Heart left ventricle (tissue), 16 donors: Measurements from ENCODE around the gene LRRC27. TPM values are rescaled to one million over a fixed set of nuclear protein-coding genes. Genes with fewer than 3 reads are reported as not detected.

ENCODE experiments used
- ATAC-seq, 4 donors: fragments of 200-7000 bp; cut with Tn5 transposase; one replicate each; pipeline ENCODE4 v1.9.1; 2020 to 2022; ENCODE audit warnings: moderate library complexity in 4 of 4, mild to moderate bottlenecking in 3 of 4, moderate number of reproducible peaks in 1 of 4
- DNase-seq, 5 donors: peaks; one replicate each; pipeline ENCODE4 v3.0.0-alpha.2; 2020
- H3K27ac ChIP-seq, 12 donors: fragments of 200-600 bp; sonication (generic) in 4 of 12; one replicate each; pipeline versions ENCODE4 v1.5.0 to v1.8.0; 2016 to 2022; ENCODE audit warnings: mild to moderate bottlenecking in 2 of 12
- H3K27me3 ChIP-seq, 9 donors: fragments of 200-600 bp; sonication (generic) in 2 of 9; one replicate each; pipeline versions ENCODE4 v1.5.1 to v1.8.0; 2016 to 2022; ENCODE audit warnings: mild to moderate bottlenecking in 3 of 9
- H3K36me3 ChIP-seq, 9 donors: fragments of 200-600 bp; sonication (generic) in 2 of 9; one replicate each; pipeline versions ENCODE4 v1.5.0 to v1.8.0; 2018 to 2022; ENCODE audit warnings: mild to moderate bottlenecking in 2 of 9
- H3K4me1 ChIP-seq, 12 donors: fragments of 200-600 bp; sonication (generic) in 4 of 12; one replicate each; pipeline versions ENCODE4 v1.5.0 to v1.8.0; 2016 to 2022; ENCODE audit warnings: mild to moderate bottlenecking in 3 of 12
- H3K4me3 ChIP-seq, 12 donors: fragments of 200-600 bp; sonication (generic) in 4 of 12; one replicate each; pipeline versions ENCODE4 v1.5.0 to v1.8.0; 2017 to 2022; ENCODE audit warnings: mild to moderate bottlenecking in 9 of 12, moderate library complexity in 4 of 12
- H3K9me3 ChIP-seq, 12 donors: fragments of 200-600 bp; sonication (generic) in 4 of 12; one replicate each; pipeline versions ENCODE4 v1.5.0 to v1.8.0; 2016 to 2022; ENCODE audit warnings: mild to moderate bottlenecking in 1 of 12
- POLR2A ChIP-seq, 2 donors: fragments of 450-650 bp; IDR thresholded peaks; one replicate each; pipeline ENCODE4 v1.6.1; 2017; ENCODE audit warnings: antibody characterized with exemption in 2 of 2, mild to moderate bottlenecking in 2 of 2, moderate library complexity in 2 of 2
- WGBS, 4 donors: extraction: QIAGEN DNeasy Blood & Tissue Kit in 2 of 4; methylation state at CpG; one replicate each; pipeline versions ENCODE4 v1.1.5 to v1.1.7; 2013 to 2018; 5-methylcytosine and 5-hydroxymethylcytosine counted together
- intact Hi-C, 10 donors: fragments of 100-400 bp; cut with DNase I; formaldehyde crosslinking; loops; one replicate each; pipeline versions ENCODE4 v1.11.1 to v1.14.2; 2022
- polyA plus RNA-seq, 2 donors: library from polyadenylated mRNA; stranded (reverse); fragments of 200-250 nt; gene quantifications; one replicate each; pipeline ENCODE4 v1.2.3, GENCODE V29; 2013
- total RNA-seq, 9 donors: library from RNA; depleted of rRNA in 2 of 9; stranded (reverse); fragments of >200 nt in 2 of 9; fragmentation: NEBNext Ultra II Directional in 3 of 9; extraction: Animal tissue kit (Norgen Biotek cat#: 25700) in 3 of 9; gene quantifications; one replicate each; pipeline versions ENCODE4 v1.1.0 to v1.2.4, GENCODE V29; 2016 to 2023
- TF ChIP-seq, protein P1 (sequence below), 12 donors: fragments of 200-600 bp; sonication (generic) in 4 of 12; IDR thresholded peaks; one replicate each; pipeline versions ENCODE4 v1.5.0 to v1.8.0; 2018 to 2022; ENCODE audit warnings: antibody characterized with exemption in 12 of 12, mild to moderate bottlenecking in 5 of 12
- donor health status: ischemic (EF 13 %, LVEDD 7.1; RV severe dilation, severe dysfunction).
- donor health status: healthy with polysubstance abuse.
- donor health status: DM: no; HTN: yes; CAD: no.
- donor health status: DM: no; HTN: no; CAD: no.
- donor health status: ischemic (EF 25% LVEDD 6.9; RV normal size, moderate dysfunction).
- donor health status: ischemic (EF 25% LVEDD 5.7; RV mildly dilated, moderate dysfunction).
- donor health status: healthy.
- donor health status: DM: yes; HTN: yes; CAD: no.
- donor health status: ischemic (EF 35%, LVEDD 5.7; RV mildly dilated, moderate dysfunction).
- donor health status: nonischemic (EF 11% LVEDD 7.7; RV severe dilation, severe dysfunction).
- donor health status: DM: yes; HTN: yes; CAD: no.
- donor health status: PGD.
- donor health status: ischemic (EF 29% LVEDD 5.4; RV normal size, mild dysfunction).
- donor health status: nonischemic (EF 23%, LVEDD 6.1; RV moderate dilation, normal function).

Gene LRRC27
- total and polyA plus RNA-seq, 11 donors = 2.6 to 8.9 (median 5.1) TPM

GRCh38 chr10:132404169-132404880, 72.3 kb downstream of the LRRC27 start:
- intact Hi-C loops = no loop called here
- 88 to 91% (median 89%) methylated on average over 9 to 32 of the region's 32 CpGs for WGBS, 4 donors
- ATAC-seq (no peak), DNase-seq (peak in 3 of 5 donors; percentile 23 to 58 (median 25))
- no peak overlapping the region for H3K4me3 ChIP-seq
- peaks cover 0 to 26% (median 17%) of the 10 kb centered on the region in 9 donors for H3K36me3 ChIP-seq
- peaks cover 0 to 51% (median 39%) of the 10 kb centered on the region in 12 donors for H3K4me1 ChIP-seq
- TF ChIP-seq, protein P1, sequence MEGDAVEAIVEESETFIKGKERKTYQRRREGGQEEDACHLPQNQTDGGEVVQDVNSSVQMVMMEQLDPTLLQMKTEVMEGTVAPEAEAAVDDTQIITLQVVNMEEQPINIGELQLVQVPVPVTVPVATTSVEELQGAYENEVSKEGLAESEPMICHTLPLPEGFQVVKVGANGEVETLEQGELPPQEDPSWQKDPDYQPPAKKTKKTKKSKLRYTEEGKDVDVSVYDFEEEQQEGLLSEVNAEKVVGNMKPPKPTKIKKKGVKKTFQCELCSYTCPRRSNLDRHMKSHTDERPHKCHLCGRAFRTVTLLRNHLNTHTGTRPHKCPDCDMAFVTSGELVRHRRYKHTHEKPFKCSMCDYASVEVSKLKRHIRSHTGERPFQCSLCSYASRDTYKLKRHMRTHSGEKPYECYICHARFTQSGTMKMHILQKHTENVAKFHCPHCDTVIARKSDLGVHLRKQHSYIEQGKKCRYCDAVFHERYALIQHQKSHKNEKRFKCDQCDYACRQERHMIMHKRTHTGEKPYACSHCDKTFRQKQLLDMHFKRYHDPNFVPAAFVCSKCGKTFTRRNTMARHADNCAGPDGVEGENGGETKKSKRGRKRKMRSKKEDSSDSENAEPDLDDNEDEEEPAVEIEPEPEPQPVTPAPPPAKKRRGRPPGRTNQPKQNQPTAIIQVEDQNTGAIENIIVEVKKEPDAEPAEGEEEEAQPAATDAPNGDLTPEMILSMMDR (IDR thresholded peaks at IDR 0.05) = no peak
- no peak for TF ChIP-seq POLR2A (IDR thresholded peaks at IDR 0.05)
- no peaks in the 10 kb centered on the region for H3K9me3 ChIP-seq
- H3K27me3 ChIP-seq = no peaks in the 10 kb centered on the region
- no peak overlapping the region for H3K27ac ChIP-seq

GRCh38 chr10:132404911-132405462, 73.0 kb downstream of the LRRC27 start:
- TF ChIP-seq, protein P1 (IDR thresholded peaks at IDR 0.05) = no peak
- TF ChIP-seq POLR2A (IDR thresholded peaks at IDR 0.05) = no peak
- H3K9me3 ChIP-seq = no peaks in the 10 kb centered on the region
- ATAC-seq (no peak), DNase-seq (peak in 3 of 5 donors; percentile 23 to 54 (median 30))
- no peak overlapping the region for H3K27ac ChIP-seq
- WGBS, 4 donors = 83 to 97% (median 90%) methylated on average over 17 to 54 of the region's 54 CpGs
- no peak overlapping the region for H3K4me3 ChIP-seq
- H3K36me3 ChIP-seq = peaks cover 0 to 26% (median 17%) of the 10 kb centered on the region in 9 donors
- intact Hi-C loops = no loop called here
- H3K27me3 ChIP-seq = no peaks in the 10 kb centered on the region
- peaks cover 0 to 51% (median 36%) of the 10 kb centered on the region in 12 donors for H3K4me1 ChIP-seq

GRCh38 chr10:132405463-132405991, 73.5 kb downstream of the LRRC27 start:
- DNase-seq (peak in 2 of 5 donors; percentile 24 to 63), ATAC-seq (no peak)
- no peaks in the 10 kb centered on the region for H3K27me3 ChIP-seq
- H3K27ac ChIP-seq = no peak overlapping the region
- H3K9me3 ChIP-seq = no peaks in the 10 kb centered on the region
- intact Hi-C loops = no loop called here
- 94 to 97% (median 96%) methylated on average over 28 to 53 of the region's 53 CpGs for WGBS, 4 donors
- TF ChIP-seq, protein P1 (IDR thresholded peaks at IDR 0.05) = no peak
- no peak for TF ChIP-seq POLR2A (IDR thresholded peaks at IDR 0.05)
- peaks cover 0 to 26% (median 17%) of the 10 kb centered on the region in 9 donors for H3K36me3 ChIP-seq
- no peak overlapping the region for H3K4me3 ChIP-seq
- peaks cover 0 to 45% (median 32%) of the 10 kb centered on the region in 12 donors for H3K4me1 ChIP-seq

DNA sequence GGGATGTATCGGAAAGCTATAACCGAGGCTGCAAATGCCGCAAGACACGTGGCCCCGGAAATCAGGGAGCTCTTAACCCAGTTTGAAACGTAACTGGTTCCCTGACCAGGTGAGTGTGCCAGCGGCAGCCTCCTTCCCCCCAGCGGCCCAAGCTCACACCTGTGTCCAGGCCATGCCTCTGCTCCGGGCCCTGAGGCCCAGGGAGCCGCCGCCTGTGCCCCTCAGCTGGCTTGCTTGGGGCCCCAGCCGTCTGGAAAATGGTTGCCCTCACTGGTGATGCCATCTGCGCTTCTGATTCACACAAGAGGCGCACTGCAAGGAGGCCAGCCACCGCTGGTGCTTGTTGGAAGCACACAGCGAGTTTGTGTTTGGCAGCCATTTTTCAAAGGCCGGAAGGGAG, 74.2 kb downstream of the LRRC27 start:
- Histone ChIP-seq H3K9me3 (no peaks in the 10 kb centered on the region), H3K36me3 (peaks cover 0 to 26% (median 17%) of the 10 kb centered on the region in 9 donors), H3K27ac (peak overlapping the region in 2 of 12 donors; percentile 77 to 83), H3K27me3 (no peaks in the 10 kb centered on the region), H3K4me3 (no peak overlapping the region), H3K4me1 (peaks cover 0 to 41% (median 28%) of the 10 kb centered on the region in 12 donors)
- TF ChIP-seq POLR2A (IDR thresholded peaks at IDR 0.05) = no peak
- TF ChIP-seq, protein P1 (IDR thresholded peaks at IDR 0.05) = no peak
- intact Hi-C loops = no loop called here
- ATAC-seq (no peak), DNase-seq (peak in 1 of 5 donors; percentile 60)
- WGBS, 4 donors = 88 to 98% (median 96%) methylated on average over 15 to 17 of the region's 17 CpGs
